Ovary (tissue), 3 donors: ENCODE data around the gene LAMB1.

ENCODE experiments used
- CTCF ChIP-seq, 3 donors: fragments of 450-650 bp in 2 of 3; fragments of 200-600 bp in 1 of 3; IDR thresholded peaks; one replicate each; pipeline versions ENCODE4 v1.5.1 to v1.8.0; 2016 to 2022; ENCODE audit warnings: antibody characterized with exemption in 3 of 3, mild to moderate bottlenecking in 1 of 3
- EP300 ChIP-seq: sonication (generic); formaldehyde crosslinking; IDR thresholded peaks from one replicate; pipeline ENCODE4 v1.6.1; 2017; ENCODE audit warnings: antibody characterized with exemption
- POLR2A ChIP-seq: fragments of 450-650 bp; IDR thresholded peaks from one replicate; pipeline ENCODE4 v1.6.1; 2017; ENCODE audit warnings: antibody characterized with exemption, mild to moderate bottlenecking, moderate library complexity
- donor health status: DM: no; HTN: no; CAD: no.

- TF ChIP-seq CTCF (IDR thresholded peaks at IDR 0.05) (no peak), EP300 (no peak), POLR2A (no peak)
Measured at GRCh38 chr7:107907790-107908189, 95.2 kb downstream of the LAMB1 start.
